ENCODE data around the gene CCDC89. TPM values are rescaled to one million over a fixed set of nuclear protein-coding genes. Genes with fewer than 3 reads are reported as not detected.

CCDC89 gene
- total RNA-seq, 1 experiment from 2014 or later, result not detected

DNA sequence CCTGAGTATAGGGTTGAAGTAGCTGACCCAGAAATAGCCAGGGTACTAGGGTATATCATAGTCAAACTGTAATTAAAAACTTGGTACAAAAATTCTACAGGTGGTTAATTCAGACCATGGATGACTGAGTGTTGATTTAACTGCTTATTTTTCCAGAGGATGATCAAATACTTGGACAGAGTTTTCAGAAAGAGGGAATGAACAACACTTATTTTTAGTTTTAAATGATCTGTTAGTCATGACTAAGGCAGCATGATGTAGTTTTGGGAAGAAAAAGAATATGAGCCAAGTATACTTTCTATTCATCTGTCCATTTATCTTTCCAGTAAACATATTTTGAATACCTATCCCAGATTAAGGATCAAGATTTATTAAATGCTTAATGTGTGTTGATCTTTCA is 19.8 kb upstream of the CCDC89 start:
- Histone ChIP-seq H3K36me3 (replicated peaks; ENCODE audit: control insufficient read depth, insufficient read depth, low read length) (no peaks in the 10 kb centered on the region), H3K27me3 (ENCODE audit: control insufficient read depth, insufficient read depth, low read length) (no peaks in the 10 kb centered on the region), H3K4me3 (ENCODE audit: insufficient read depth, low read depth, low read length) (no peak overlapping the region)
- DNase-seq, result no peak

DNA sequence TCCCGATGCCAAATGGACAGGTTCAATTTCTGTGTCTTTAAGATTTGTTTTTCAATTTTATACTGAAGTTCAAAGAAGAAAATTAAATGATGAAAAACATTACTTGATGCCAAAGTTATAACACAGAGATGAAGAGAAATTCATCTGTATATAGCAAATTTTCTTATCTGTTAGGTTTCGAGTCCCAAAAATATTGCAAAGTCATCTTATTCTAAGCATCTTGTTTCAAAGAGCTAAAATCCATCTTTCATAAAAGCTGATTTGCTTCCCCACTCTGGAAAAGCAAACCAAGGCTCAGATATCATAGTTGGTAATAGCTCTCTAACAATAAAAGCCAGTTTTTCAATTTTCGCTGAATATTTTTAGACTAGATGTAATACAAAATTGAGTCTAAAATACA is 19.0 kb upstream of the CCDC89 start:
- no peak for DNase-seq
- Histone ChIP-seq H3K27me3 (ENCODE audit: control insufficient read depth, insufficient read depth, low read length) (no peaks in the 10 kb centered on the region), H3K36me3 (replicated peaks; ENCODE audit: control insufficient read depth, insufficient read depth, low read length) (no peaks in the 10 kb centered on the region), H3K4me3 (ENCODE audit: insufficient read depth, low read depth, low read length) (no peak overlapping the region)

DNA sequence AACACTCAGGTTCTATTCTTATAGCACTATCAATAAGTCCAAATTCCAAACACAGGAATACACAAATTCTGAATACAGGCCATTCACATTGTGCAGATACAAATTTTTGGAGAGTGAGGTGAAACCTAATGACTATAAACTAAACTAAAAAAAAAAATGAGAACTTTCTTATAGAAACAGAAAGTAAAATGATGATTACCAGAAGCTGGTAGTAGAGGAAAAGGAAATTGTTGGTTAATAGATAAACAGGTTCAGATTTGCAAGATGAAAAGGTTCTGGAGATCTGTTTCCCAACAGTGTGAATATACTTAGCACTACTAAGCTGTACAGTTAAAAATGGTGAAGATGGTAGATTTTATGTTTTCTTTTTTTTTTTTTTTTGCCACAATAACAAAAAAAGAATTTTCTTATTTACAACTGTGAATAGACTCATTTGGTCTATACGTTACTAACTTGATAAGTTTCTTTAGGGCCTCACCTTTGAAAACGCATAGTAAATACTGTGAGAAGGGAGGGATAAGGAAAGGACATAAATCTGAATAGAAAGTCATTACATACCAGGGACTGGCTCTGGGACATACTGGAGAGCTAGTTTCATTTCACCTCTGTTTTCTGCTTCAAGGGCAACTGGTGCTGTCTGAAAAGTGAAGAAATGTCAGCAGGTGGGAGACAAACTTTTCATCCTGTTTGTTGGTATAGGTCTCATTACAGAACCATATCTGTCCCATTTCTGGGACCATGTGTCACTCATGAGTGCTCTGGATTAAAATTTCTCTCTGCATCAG is 14.2 kb upstream of the CCDC89 start:
- H3K4me3 ChIP-seq (ENCODE audit: insufficient read depth, low read depth, low read length), result no peak overlapping the region
- DNase-seq, result no peak
- no peaks in the 10 kb centered on the region for H3K27me3 ChIP-seq (ENCODE audit: control insufficient read depth, insufficient read depth, low read length)
- H3K36me3 ChIP-seq (replicated peaks; ENCODE audit: control insufficient read depth, insufficient read depth, low read length), result no peaks in the 10 kb centered on the region

DNA sequence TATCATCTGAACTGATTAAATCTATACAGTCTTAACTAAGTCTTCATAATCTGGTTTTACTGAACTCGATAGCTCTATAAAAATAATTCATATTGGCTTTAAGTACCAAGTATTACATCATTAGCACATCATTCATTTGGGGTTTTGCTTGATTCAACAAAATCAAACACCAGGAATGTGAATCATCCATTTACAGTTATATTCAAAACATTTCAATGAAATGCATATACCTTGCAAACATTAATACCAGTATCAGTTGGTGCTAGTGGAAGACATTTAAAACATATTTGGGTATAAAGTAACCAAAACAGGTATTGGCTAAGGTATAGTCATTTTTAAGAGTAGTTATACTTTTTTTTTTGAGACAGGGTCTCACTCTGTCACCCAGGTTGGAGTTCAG is 12.2 kb upstream of the CCDC89 start:
- H3K4me3 ChIP-seq (ENCODE audit: insufficient read depth, low read depth, low read length), result no peak overlapping the region
- no peaks in the 10 kb centered on the region for H3K36me3 ChIP-seq (replicated peaks; ENCODE audit: control insufficient read depth, insufficient read depth, low read length)
- DNase-seq, result no peak
- no peaks in the 10 kb centered on the region for H3K27me3 ChIP-seq (ENCODE audit: control insufficient read depth, insufficient read depth, low read length)

DNA sequence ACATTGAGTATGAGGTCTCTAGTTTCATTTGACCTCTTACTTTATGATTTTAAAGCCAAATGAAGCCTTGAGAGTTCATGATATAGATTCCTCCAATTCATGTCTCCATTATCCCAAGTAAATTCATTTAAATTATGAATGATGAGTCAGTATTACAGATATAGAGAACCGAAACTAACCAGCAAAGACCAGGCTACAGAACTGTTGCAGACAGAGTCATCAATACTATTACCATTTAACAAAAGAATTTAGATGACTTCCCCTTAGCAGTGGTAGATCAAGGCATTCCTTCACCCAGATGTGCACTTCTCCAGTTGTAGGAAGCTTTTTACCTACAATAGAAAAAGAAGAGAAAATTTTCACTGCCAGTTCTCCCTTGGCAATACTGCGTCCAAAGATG is 11.8 kb upstream of the CCDC89 start:
- no peak overlapping the region for H3K4me3 ChIP-seq (ENCODE audit: insufficient read depth, low read depth, low read length)
- no peaks in the 10 kb centered on the region for H3K36me3 ChIP-seq (replicated peaks; ENCODE audit: control insufficient read depth, insufficient read depth, low read length)
- DNase-seq, result no peak
- no peaks in the 10 kb centered on the region for H3K27me3 ChIP-seq (ENCODE audit: control insufficient read depth, insufficient read depth, low read length)

DNA sequence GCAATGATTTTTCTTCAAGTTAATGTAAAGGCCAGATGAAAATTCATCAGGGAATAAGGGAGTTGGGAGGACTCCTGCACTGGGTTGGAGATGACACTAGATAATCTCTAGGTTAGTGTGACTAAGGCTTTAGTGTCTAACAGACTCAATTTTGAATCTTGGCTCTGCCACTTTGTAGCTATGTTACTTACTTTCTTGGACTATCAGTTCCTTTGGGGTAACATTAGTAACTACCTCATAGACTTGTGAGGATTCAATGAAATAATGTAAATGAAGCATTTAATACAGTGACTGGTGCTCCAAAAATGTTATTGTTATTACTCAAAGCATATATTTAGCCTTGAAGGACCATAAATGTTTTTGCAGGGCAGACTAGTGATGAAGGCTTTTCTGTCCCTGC is 9.6 kb upstream of the CCDC89 start:
- Histone ChIP-seq H3K36me3 (replicated peaks; ENCODE audit: control insufficient read depth, insufficient read depth, low read length) (no peaks in the 10 kb centered on the region), H3K27me3 (ENCODE audit: control insufficient read depth, insufficient read depth, low read length) (no peaks in the 10 kb centered on the region), H3K4me3 (ENCODE audit: insufficient read depth, low read depth, low read length) (no peak overlapping the region)
- DNase-seq, result no peak

DNA sequence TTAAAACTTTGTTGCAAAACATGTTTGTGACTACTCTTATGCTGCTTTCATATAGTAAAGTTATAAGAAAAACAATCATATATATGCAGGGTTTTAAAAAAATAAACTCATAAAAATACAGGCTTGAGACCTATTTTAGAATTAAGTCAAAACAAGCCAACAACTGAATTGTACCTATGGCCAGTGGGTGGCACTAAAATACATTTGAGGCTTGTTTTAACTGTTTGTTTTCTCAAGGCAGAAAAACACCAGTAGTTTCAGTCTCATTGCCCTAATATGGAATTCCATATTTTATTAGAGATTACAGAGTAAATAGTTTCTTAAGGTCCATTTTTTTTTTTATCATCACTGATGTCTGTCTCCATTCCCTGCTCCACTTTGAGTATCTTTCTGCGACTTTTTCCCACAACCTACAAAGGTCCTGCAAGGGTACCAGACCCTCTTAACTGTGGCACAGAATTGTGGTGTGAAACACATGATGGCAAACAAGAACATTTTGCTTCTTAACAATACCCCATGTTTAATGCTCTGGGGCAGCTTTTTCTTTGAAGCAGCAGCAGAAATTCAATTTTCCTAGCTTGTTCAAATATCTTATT is 8.5 kb upstream of the CCDC89 start:
- H3K27me3 ChIP-seq (ENCODE audit: control insufficient read depth, insufficient read depth, low read length), result no peaks in the 10 kb centered on the region
- H3K36me3 ChIP-seq (replicated peaks; ENCODE audit: control insufficient read depth, insufficient read depth, low read length), result no peaks in the 10 kb centered on the region
- peak; percentile 28 for DNase-seq
- H3K4me3 ChIP-seq (ENCODE audit: insufficient read depth, low read depth, low read length), result no peak overlapping the region

DNA sequence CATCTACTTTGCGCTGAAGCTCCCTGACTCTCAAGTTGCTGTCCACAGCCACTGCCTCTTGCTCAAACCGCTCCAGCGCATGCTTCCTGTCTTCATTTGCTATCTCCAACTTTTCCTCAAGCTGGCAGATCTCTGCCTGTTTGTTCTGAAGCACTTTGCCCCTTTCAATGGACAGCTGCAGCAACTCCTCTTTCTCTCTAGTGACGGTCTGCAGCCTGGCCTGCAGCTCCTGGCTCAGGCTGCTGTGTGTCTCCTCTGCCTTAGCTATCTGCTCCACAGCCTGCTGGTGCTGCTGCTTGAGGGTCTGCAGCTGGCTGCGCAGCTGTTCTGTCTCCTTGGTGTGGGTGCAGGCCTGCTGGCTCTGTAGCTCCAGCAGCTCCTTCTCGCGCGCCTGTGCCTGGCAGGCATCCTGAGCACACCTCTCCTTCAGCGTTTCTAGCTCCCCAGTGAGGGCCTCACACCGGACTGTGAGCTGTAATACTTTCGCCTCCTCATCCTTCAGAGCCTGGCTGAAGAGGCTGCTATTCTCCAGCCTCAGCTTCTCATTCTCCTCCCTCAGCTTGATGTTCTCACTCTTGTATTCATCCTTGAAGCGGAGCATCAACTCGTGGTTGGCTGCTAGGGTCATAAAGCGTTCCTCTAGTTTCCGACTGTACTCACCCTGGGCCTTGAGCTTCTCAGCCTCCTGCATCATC is 723 bp downstream of the CCDC89 start:
- no peak overlapping the region for H3K4me3 ChIP-seq (ENCODE audit: insufficient read depth, low read depth, low read length)
- no peaks in the 10 kb centered on the region for H3K27me3 ChIP-seq (ENCODE audit: control insufficient read depth, insufficient read depth, low read length)
- DNase-seq, result peak; percentile 26

DNA sequence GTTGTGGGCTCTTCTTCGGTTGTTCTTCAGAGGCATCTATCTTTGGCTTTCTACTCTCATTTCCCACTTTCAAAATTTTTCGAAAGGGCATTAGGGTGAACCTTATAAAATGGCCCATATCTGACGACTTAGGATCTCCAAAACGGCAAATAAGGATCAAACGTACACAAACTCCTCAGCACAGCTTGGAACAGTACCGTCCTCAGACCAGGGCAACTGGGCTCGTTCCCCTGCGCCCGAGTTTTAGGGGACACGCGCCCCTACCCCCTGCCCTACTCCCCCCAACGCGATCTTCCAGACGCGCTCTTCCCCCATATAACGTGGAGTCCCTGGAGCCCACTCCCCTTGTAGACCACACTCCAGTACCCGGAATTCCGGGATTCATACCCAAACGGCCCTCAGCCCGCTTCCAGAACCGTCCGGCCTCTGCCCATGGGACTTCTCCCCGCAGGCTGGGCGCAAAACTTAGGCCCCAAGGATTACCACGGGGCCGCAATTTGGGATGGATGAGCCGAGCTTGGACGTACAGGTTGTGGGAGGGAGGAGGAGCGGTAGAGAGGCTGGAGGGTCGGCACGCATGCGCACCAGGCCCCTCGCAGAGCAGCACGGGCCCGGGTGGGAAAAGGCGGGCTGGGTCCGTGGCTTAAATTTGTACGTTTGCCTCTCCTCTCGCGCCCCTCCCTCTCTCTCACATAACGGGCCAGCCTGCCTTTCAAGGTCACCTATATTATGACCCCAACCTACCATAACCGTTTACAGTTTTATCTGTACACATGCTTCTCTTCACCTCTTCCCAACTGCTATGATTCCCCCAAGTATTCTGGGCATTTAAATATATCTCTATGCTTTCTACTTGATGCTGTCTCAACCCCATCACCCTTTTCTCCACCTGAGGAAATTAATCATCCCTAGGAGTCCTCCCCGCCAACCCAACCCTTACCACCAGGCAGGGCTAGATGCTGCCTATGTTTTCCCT is 3.4 kb downstream of the CCDC89 start:
- Histone ChIP-seq H3K27me3 (ENCODE audit: control insufficient read depth, insufficient read depth, low read length) (no peaks in the 10 kb centered on the region), H3K4me3 (ENCODE audit: insufficient read depth, low read depth, low read length) (no peak overlapping the region), H3K36me3 (replicated peaks; ENCODE audit: control insufficient read depth, insufficient read depth, low read length) (no peaks in the 10 kb centered on the region)
- DNase-seq, result no peak

More for the DNA sequence above, 723 bp downstream of the CCDC89 start:
- no peaks in the 10 kb centered on the region for H3K36me3 ChIP-seq (replicated peaks; ENCODE audit: control insufficient read depth, insufficient read depth, low read length)

DNA sequence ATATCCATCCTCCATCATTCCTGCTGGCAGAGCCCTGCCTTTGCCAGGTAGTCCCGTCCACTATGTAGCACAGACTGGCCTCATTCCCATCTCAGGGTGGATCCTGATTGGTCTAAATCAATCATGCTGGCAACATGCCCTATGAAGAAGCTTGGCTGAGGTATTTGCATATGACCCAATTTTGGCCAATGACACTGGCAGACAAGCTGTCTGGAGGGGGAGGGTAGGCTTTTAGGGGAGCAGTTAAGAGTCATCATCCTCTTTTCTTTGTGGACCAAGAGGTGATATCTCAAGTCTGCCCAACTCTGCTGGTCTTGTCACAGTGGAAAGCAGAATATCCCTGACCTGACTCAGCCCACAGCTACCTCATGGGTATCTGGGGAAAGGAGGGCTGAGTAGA is 5.1 kb downstream of the CCDC89 start:
- H3K27me3 ChIP-seq (ENCODE audit: control insufficient read depth, insufficient read depth, low read length), result no peaks in the 10 kb centered on the region
- H3K36me3 ChIP-seq (replicated peaks; ENCODE audit: control insufficient read depth, insufficient read depth, low read length), result no peaks in the 10 kb centered on the region
- peak; percentile 56 for DNase-seq
- H3K4me3 ChIP-seq (ENCODE audit: insufficient read depth, low read depth, low read length), result no peak overlapping the region

DNA sequence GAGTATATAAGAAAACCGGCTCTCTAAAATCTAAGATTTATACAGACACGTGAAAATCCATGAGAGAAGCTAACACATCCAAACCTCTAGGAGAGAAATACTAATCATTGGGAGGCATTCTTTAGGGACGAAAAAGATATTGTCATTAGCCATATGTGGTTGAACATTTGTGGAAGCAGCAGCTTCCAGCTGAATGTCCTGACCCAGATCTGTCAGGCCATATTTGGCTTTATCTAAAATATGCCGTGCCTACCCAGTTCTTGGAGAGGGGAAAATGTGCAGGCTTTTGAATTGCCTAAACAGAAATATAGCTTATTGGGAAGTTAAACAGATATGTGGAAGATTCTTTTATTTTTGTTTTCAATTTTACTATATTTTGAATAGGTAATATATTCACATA is 6.4 kb downstream of the CCDC89 start:
- H3K36me3 ChIP-seq (replicated peaks; ENCODE audit: control insufficient read depth, insufficient read depth, low read length), result no peaks in the 10 kb centered on the region
- no peak overlapping the region for H3K4me3 ChIP-seq (ENCODE audit: insufficient read depth, low read depth, low read length)
- no peak for DNase-seq
- no peaks in the 10 kb centered on the region for H3K27me3 ChIP-seq (ENCODE audit: control insufficient read depth, insufficient read depth, low read length)

DNA sequence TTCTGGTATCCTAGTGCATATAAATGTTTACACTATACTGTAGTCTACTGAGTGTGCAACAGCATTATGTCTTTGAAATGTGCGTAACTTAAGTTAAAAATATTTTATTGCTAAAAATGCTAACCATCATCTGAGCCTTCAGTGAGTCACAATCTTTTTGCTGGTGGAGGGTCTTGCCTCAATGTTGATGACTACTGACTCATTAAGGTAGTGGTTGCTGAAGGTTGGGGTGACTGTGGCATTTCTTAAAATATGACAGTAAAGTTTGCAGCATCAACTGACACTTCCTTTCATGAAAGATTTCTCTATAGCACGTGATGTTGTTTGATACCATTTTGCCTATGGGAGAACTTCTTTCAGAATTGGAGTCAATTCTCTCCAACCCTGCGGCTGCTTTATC is 12.6 kb downstream of the CCDC89 start:
- no peaks in the 10 kb centered on the region for H3K36me3 ChIP-seq (replicated peaks; ENCODE audit: control insufficient read depth, insufficient read depth, low read length)
- DNase-seq, result no peak
- H3K27me3 ChIP-seq (ENCODE audit: control insufficient read depth, insufficient read depth, low read length), result no peaks in the 10 kb centered on the region
- no peak overlapping the region for H3K4me3 ChIP-seq (ENCODE audit: insufficient read depth, low read depth, low read length)

DNA sequence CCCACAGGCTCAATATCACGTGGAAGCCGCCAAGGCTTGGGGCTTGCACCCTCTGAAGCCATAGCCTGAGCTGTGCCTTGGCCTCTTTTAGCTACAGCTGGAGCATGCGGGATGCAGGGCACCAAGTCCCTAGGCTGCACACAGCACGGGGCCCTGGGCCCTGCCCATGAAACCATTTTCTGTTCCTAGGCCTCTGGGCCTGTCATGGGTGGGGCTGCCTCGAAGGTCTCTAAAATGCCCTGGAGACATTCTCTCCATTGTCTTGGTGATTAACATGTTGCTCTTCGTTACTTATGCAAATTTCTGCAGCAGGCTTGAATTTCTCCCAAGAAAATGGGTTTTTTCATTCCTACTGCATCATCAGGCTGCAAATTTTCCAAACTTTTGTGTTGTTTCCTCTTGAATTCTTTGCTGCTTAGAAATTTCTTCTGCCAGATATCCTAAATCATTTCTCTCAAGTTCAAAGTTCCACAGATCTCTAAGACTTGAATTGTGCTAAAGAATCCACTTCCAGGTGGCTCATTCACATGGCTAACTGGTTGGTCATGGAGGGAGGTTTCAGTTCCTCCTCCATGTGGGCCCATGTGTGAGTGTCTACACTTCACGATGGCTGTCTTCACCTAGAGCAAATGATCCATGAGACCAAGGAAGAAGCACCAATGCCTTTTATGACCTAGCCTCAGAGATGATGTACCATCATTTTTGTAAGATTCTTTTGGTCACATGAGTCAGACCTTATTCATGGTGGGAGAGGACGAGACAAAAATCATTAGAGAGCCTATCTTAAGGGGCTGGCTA is 13.7 kb downstream of the CCDC89 start:
- H3K4me3 ChIP-seq (ENCODE audit: insufficient read depth, low read depth, low read length), result no peak overlapping the region
- H3K36me3 ChIP-seq (replicated peaks; ENCODE audit: control insufficient read depth, insufficient read depth, low read length), result no peaks in the 10 kb centered on the region
- DNase-seq, result no peak
- no peaks in the 10 kb centered on the region for H3K27me3 ChIP-seq (ENCODE audit: control insufficient read depth, insufficient read depth, low read length)

All from H7 (cell line).